SHP77 treated with DMSO at 0.1 percent for 48 hours (cell line): ENCODE data around the gene MUC22.
A peak's percentile ranks its signal among the peaks of the same experiment; 100 is the strongest.
"Not testable (repeated sequence)": the region's sequence is repeated elsewhere in the genome, so short reads cannot be mapped to it uniquely, and the experiment has no call there.

Source experiments
- DNase-seq: peaks from one replicate; lab custom pipeline; 2025; lab: John Stamatoyannopoulos, UW

The MUC22 gene

DNA sequence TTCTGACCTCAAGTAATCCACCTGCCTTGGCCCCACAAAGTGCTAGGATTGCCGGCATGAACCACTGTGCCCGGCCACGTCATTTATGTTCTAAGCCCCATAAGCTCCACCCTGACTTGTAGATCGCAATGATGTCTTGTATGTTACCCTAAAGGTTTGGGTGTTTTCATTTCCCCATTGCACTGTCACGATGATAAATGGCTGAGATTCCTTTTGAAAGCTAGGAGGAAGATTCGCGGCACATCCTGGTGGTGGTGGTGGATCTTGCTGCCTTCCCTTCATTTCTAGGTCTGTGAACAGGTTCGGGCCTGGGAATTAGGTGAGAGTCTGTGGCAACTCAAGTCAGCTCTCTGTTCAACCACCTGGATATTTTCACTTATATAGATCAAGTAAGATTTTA, 28.3 kb downstream of the MUC22 start:
- no peak for DNase-seq

DNA sequence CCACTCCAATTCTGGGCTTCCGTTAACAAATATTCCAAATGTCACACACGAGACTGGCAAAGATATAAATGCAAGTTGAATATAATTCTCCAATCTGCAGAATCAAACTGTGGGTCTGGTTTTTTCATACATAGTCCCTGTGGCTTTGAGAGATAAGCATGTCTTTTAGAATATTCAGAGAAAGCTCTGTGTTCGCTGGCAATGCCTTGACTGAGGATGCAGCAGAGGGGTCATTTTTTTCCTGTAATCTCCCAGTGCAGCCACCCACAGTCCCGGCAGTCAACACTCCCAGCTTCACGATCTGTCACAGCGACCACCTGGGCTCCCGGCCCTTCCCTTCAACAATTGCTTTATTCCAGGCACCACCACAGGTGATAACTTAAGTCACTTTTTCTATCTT, 30.5 kb downstream of the MUC22 start:
- DNase-seq, result no peak

GRCh38 chr6:31041372-31041974, 31.2 kb downstream of the MUC22 start:
- no peak for DNase-seq

GRCh38 chr6:31042806-31043205, 32.5 kb downstream of the MUC22 start:
- peak; percentile 9 for DNase-seq

DNA sequence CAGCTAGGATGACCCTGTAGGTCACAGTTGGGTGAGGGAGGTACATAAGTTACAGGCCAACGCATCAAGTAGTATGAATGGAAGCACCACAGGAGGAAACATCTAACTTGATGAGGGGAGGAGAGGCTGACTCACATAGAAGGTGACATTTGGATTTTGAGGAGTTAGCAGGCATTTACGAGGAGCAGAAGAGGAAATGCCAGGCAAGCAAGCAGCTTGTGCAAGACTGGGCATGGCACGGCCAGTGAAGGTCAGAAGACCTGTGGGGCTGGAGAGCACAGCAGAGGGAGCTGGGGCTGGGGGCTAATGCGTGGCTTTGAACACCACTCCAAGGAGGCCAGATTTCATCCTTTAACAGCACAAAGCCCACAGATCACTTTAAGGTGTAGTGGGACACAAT, 37.8 kb downstream of the MUC22 start:
- DNase-seq, result no peak

- DNase-seq, result no peak
Observed at GRCh38 chr6:31049518-31049917, 39.2 kb downstream of the MUC22 start.

GRCh38 chr6:31053187-31053586, 42.9 kb downstream of the MUC22 start:
- DNase-seq, result not testable (repeated sequence)

- no peak for DNase-seq
Observed at GRCh38 chr6:31053873-31054272, 43.6 kb downstream of the MUC22 start.

- no peak for DNase-seq
Observed at GRCh38 chr6:31055441-31055840, 45.2 kb downstream of the MUC22 start.

DNA sequence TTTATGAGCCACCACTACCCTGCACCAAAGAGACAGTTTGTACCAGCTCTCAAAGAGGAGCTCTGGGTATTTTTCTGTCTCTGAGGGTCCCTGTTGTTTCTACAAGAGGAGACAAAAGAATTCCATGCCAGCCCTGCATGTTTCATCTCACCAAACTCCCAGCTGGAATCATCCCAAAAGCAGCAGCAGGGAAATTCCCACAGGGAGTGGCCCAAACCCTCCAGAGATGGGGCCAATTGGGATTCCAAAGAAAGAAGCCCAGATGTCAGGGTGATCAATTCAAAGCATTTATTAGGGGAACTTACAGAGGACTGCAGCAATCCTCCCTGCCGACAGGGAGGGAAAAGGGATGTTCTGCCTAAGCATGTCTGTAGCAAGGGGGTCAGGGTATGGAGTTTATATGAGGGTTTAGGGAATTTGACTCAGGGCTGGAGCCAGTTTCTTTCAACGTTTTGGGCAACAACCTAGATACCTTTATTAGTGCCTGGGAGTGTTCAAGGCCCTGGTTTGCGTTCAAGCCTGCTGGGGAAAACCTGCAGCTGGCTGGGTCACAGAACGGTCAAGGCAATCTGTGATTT, 47.2 kb downstream of the MUC22 start:
- DNase-seq, result no peak

- no peak for DNase-seq
Observed at GRCh38 chr6:31058128-31058894, 48.0 kb downstream of the MUC22 start.

- DNase-seq, result no peak
Observed at GRCh38 chr6:31060145-31060544, 49.9 kb downstream of the MUC22 start.

- DNase-seq, result no peak
Observed at GRCh38 chr6:31063906-31064435, 53.7 kb downstream of the MUC22 start.

DNA sequence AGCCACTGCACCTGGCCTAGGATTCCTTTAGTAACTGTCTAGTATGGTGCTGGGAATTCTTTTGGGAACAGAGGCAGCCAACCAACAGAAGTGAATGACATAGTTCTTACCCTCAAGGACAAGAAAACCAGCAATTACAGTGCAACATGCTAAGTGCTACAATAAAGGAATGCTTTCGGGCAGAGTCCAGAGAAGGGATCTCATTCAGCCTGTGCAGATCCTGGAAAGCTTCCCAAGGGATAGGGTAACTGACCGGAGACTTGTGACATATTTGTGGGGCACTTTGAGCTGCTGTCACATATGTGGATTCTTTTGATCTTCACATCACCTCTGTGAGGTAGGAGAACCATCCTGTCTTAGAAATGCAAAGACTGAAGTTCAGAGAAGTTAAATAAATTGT, 55.3 kb downstream of the MUC22 start:
- no peak for DNase-seq

- DNase-seq, result not testable (repeated sequence)
Observed at GRCh38 chr6:31067028-31067427, 56.8 kb downstream of the MUC22 start.

- DNase-seq, result not testable (repeated sequence)
Observed at GRCh38 chr6:31067891-31068668, 57.8 kb downstream of the MUC22 start.

- peak; percentile 36 for DNase-seq
Observed at GRCh38 chr6:31068669-31069340, 58.5 kb downstream of the MUC22 start.

- DNase-seq, result no peak
Observed at GRCh38 chr6:31070711-31071197, 60.5 kb downstream of the MUC22 start.

DNA sequence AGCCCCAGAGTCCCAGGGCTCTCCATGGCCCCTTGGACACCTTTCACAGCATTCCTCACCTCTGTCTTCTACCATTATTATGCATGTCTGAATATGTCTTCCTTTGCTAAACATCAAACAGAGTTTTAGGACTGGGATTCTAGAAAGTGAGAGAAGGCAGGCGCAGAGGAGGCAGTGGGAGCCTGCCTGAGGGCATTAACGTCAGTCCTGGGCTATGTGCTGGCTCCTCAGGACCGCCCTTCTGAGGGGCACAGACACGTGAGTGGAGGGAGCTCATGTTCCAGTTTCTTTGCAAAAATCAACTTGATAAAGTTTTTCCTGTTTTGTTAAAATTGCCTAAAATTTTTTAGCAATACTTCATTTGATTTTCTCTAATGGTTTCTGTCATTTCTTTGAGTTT, 64.1 kb downstream of the MUC22 start:
- DNase-seq, result no peak

GRCh38 chr6:31075528-31075927, 65.3 kb downstream of the MUC22 start:
- DNase-seq, result no peak

DNA sequence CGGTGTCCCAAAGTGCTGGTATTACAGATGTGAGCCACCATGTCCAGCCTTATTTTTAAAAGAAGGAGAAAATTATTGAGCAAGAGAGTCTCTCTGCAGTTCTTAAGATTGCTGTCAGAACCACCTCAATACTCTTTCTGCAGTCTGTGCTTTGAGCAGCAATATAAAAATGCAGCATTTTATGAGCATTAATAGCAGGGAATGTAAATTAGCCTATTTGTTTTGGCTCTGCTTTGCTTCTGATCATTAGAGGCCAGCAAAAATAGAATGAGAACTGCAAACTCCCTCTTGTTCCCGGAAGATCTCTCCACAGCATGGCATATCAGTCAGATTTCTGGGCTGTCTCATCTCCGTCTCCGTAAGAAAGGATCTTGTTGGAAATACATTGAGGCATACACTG, 66.3 kb downstream of the MUC22 start:
- DNase-seq, result no peak
